ENCODE measurements around the gene SEC24C. TPM values are rescaled to one million over a fixed set of nuclear protein-coding genes. Genes with fewer than 3 reads are reported as not detected.

Gene SEC24C
- total and polyA plus RNA-seq, 2 of the 4 experiments (the other 2 are of a cell fraction), result 74.2 to 88.9 TPM

- Histone ChIP-seq H2BK15ac (ENCODE audit: low read depth, low read length) (no peak overlapping the region), H3K27me3 (ENCODE audit: control insufficient read depth, insufficient read depth, low read length) (no peaks in the 10 kb centered on the region), H3K4ac (ENCODE audit: low read depth, low read length) (no peak overlapping the region), H3K9me3 (ENCODE audit: control insufficient read depth, insufficient read depth, low read length) (no peaks in the 10 kb centered on the region), H4K8ac (ENCODE audit: low read depth in 2 of 2, low read length in 2 of 2) (no peak overlapping the region), H4K5ac (ENCODE audit: low read depth, low read length) (no peak overlapping the region), H3K14ac (replicated peaks; ENCODE audit: low read depth, low read length) (no peak overlapping the region), H3K9me1 (ENCODE audit: insufficient read depth, low read length) (0 out of 2 replicates have a peak, but pooled peaks cover 8% of the 10 kb centered on the region), H3K27ac (ENCODE audit: insufficient read depth, low read length) (no peak overlapping the region), H4K20me1 (ENCODE audit: insufficient read depth, low read length) (no peaks in the 10 kb centered on the region), H3K23ac (ENCODE audit: low read depth, low read length) (no peak overlapping the region), H3K9ac (ENCODE audit: low read depth, low read length) (no peak overlapping the region), H2BK20ac (ENCODE audit: low read depth, low read length) (no peak overlapping the region), H3K56ac (ENCODE audit: extremely low read depth, insufficient read depth, low read length) (no peak overlapping the region), H3K36me3 (ENCODE audit: control insufficient read depth, insufficient read depth, low read length) (peaks cover 24% of the 10 kb centered on the region), H3K4me2 (ENCODE audit: low read depth, low read length) (no peak overlapping the region), H3K4me1 (ENCODE audit: control insufficient read depth, insufficient read depth, low read length) (peaks cover 3% of the 10 kb centered on the region; the same call in 1 of the 2 replicates), H2BK120ac (ENCODE audit: low read depth, low read length) (no peak overlapping the region), H2AK9ac (replicated peaks; ENCODE audit: low read depth, low read length, poor library complexity) (no peak overlapping the region), H3K18ac (ENCODE audit: low read depth, low read length) (no peak overlapping the region), H2BK5ac (ENCODE audit: low read depth, low read length, poor library complexity, severe bottlenecking) (no peak overlapping the region), H2AFZ (replicated peaks; ENCODE audit: low read length, poor library complexity) (no peak overlapping the region), H3K4me3 (ENCODE audit: insufficient read depth, low read depth, low read length) (no peak overlapping the region), H2AK5ac (ENCODE audit: low read depth, low read length) (no peak overlapping the region), H3K79me1 (ENCODE audit: low read depth in 1 of 2, low read length in 2 of 2) (peaks cover 7 to 23% of the 10 kb centered on the region in 2 experiments), H4K91ac (ENCODE audit: insufficient read depth, low read depth, low read length) (no peak overlapping the region)
- intact Hi-C loops (cut with micrococcal nuclease), result no loop called here
- no TSS peak for BruUV-seq (replicated peaks)
- ATAC-seq (ENCODE audit: low read depth) (no peak), DNase-seq (no peak)
- TF ChIP-seq ELK1 (IDR thresholded peaks at IDR 0.05; ENCODE audit: borderline replicate concordance, low read depth, low read length) (no peak), CHD1 (IDR thresholded peaks at IDR 0.05; ENCODE audit: low read depth, low read length) (no peak), USF2 (IDR thresholded peaks at IDR 0.05; ENCODE audit: low read depth, low read length) (no peak), MXI1 (IDR thresholded peaks at IDR 0.05; ENCODE audit: borderline replicate concordance, low read depth, low read length) (no peak), BHLHE40 (IDR thresholded peaks at IDR 0.05; ENCODE audit: low read depth, low read length) (no peak), NFE2L2 (IDR thresholded peaks at IDR 0.05; ENCODE audit: low read depth, low read length) (no peak), MAZ (IDR thresholded peaks at IDR 0.05; ENCODE audit: borderline replicate concordance, low read depth, low read length) (no peak), MAFK (IDR thresholded peaks at IDR 0.05; ENCODE audit: low read depth, low read length) (no peak), RCOR1 (IDR thresholded peaks at IDR 0.05; ENCODE audit: insufficient replicate concordance, low read length) (no peak), FOS (IDR thresholded peaks at IDR 0.05; ENCODE audit: low read depth, low read length) (no peak), RAD21 (IDR thresholded peaks at IDR 0.05; ENCODE audit: low read length) (no peak), RFX5 (IDR thresholded peaks at IDR 0.05; ENCODE audit: low read depth, low read length) (no peak)
- CTCF ChIA-PET, result interaction anchor here (0.6 kb wide), 1 partner anchor 1051 kb away, joined by 4 read pairs; no protein-coding TSS in a partner anchor
- POLR2A ChIA-PET (ENCODE audit: unreplicated experiment), result no interaction called here
- WGBS, 2 experiments (ENCODE audit: extremely low coverage in 2 of 2, insufficient read length in 1 of 2), result 75% methylated on average over 46 of the region's 84 CpGs; no CpG with 5 or more reads in 1 of the 2 experiments
- in situ Hi-C loops (cut with MboI; ENCODE audit: low sequenced_read_pairs), result no loop called here
- dilution Hi-C loops (cut with HindIII; ENCODE audit: low sequenced_read_pairs, unreplicated experiment), result no loop called here
Observed at GRCh38 chr10:73732931-73733623, 11.1 kb upstream of the SEC24C start.

Data from IMR-90 (cell line).